OCI-LY1 (cell line): ENCODE data around the gene MAS1.
"Not testable (repeated sequence)": the region's sequence is repeated elsewhere in the genome, so short reads cannot be mapped to it uniquely, and the experiment has no call there.

Experiments used
- H2AFZ ChIP-seq: fragments of 200-600 bp; sonication (generic), shearing (Covaris generic); 2 replicates; pipeline ENCODE4 v1.6.0; 2014; ENCODE audit warnings: antibody characterized with exemption, mild to moderate bottlenecking, low read length
- H3F3A ChIP-seq: fragments of 200-600 bp; sonication (generic), shearing (Covaris generic); 2 replicates; pipeline ENCODE4 v1.6.0; 2014; ENCODE audit warnings: mild to moderate bottlenecking, antibody characterized with exemption, low read length, moderate library complexity; ENCODE audit not compliant: insufficient read depth
- H3K27ac ChIP-seq: fragments of 200-600 bp; sonication (generic); 2 replicates; pipeline ENCODE4 v1.5.1; 2014; ENCODE audit warnings: low read length, mixed run types, mild to moderate bottlenecking, low read depth; ENCODE audit not compliant: poor library complexity, severe bottlenecking
- H3K27me3 ChIP-seq: fragments of 200-600 bp; sonication (generic); 2 replicates; pipeline ENCODE4 v1.6.0; 2014; ENCODE audit warnings: antibody characterized with exemption, mild to moderate bottlenecking, low read length, moderate library complexity; ENCODE audit not compliant: insufficient read depth
- H3K36me3 ChIP-seq: fragments of 200-600 bp; sonication (generic); 2 replicates; pipeline ENCODE4 v1.6.1; 2014; ENCODE audit warnings: mild to moderate bottlenecking, antibody characterized with exemption, low read length, moderate library complexity, mixed read lengths; ENCODE audit not compliant: insufficient read depth
- H3K4me1 ChIP-seq: fragments of 200-600 bp; sonication (generic); 2 replicates; pipeline ENCODE4 v1.5.1; 2014; ENCODE audit warnings: mild to moderate bottlenecking, low read length, moderate library complexity; ENCODE audit not compliant: insufficient read depth, severe bottlenecking
- H3K4me2 ChIP-seq: fragments of 200-600 bp; sonication (generic), shearing (Covaris generic); 2 replicates; pipeline ENCODE4 v1.6.1; 2014; ENCODE audit warnings: low read length
- H3K4me3 ChIP-seq: fragments of 200-600 bp; sonication (generic); 2 replicates; pipeline ENCODE4 v1.5.1; 2014; ENCODE audit warnings: low read length, low read depth, mild to moderate bottlenecking, mixed read lengths; ENCODE audit not compliant: poor library complexity, severe bottlenecking
- H3K79me2 ChIP-seq: fragments of 200-600 bp; shearing (Covaris generic); 2 replicates; pipeline ENCODE4 v1.6.1; 2016; ENCODE audit warnings: mixed run types, low read length, mixed read lengths; ENCODE audit not compliant: insufficient read depth
- H3K9ac ChIP-seq: fragments of 200-600 bp; sonication (generic), shearing (Covaris generic); 2 replicates; pipeline ENCODE4 v1.6.1; 2014; ENCODE audit warnings: mild to moderate bottlenecking, low read length, mixed read lengths
- H3K9me2 ChIP-seq: fragments of 200-600 bp; sonication (generic), shearing (Covaris generic); 2 replicates; pipeline ENCODE4 v1.6.1; 2014; ENCODE audit warnings: low read depth, mild to moderate bottlenecking, low read length, mixed read lengths
- H3K9me3 ChIP-seq: fragments of 200-600 bp; shearing (Covaris generic); 2 replicates; pipeline ENCODE4 v1.6.1; 2014; ENCODE audit warnings: low read length, mixed read lengths
- H4K20me1 ChIP-seq: fragments of 200-600 bp; sonication (generic), shearing (Covaris generic); 2 replicates; pipeline ENCODE4 v1.6.0; 2016; ENCODE audit warnings: mild to moderate bottlenecking, low read length; ENCODE audit not compliant: insufficient read depth
- EZH2 ChIP-seq: fragments of 200-600 bp; sonication (generic), shearing (Covaris generic); IDR thresholded peaks from 2 replicates; pipeline ENCODE4 v1.8.0; 2017; ENCODE audit warnings: borderline replicate concordance, mixed run types, mild to moderate bottlenecking, antibody characterized with exemption, low read length, moderate library complexity, mixed read lengths
- TF ChIP-seq, protein P1 (sequence below): fragments of 200-600 bp; sonication (generic), shearing (Covaris generic); IDR thresholded peaks from 2 replicates; pipeline ENCODE4 v1.5.1; 2017; ENCODE audit warnings: mild to moderate bottlenecking, antibody characterized with exemption, low read length, moderate library complexity, mixed read lengths

MAS1 gene

DNA sequence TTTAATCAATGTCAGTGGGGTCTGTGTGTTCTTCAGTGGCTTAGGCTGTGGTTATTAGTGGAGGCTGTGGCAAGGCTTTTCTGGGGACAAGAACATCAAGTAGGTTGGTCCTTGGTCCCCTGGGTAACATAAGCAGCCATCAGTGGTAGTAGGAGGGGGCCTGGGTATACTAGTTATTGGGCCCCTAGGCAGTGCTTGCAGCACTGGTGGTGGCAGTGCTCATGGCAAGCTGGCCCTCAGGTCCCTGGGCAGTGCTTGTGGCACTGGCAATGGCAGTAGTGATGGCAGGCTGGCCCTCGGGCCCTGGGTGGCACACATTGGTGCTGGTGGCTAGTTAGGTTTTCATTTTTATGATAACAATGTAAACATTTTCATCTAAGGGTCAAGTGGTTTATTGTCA, 32.5 kb upstream of the MAS1 start:
- Histone ChIP-seq H4K20me1 (no peaks in the 10 kb centered on the region), H3K27ac (no peak overlapping the region), H2AFZ (no peak overlapping the region), H3K9me2 (no peaks in the 10 kb centered on the region), H3K4me2 (no peak overlapping the region), H3K79me2 (no peaks in the 10 kb centered on the region), H3K27me3 (no peaks in the 10 kb centered on the region), H3K4me1 (no peaks in the 10 kb centered on the region), H3K4me3 (no peak overlapping the region), H3F3A (no peaks in the 10 kb centered on the region; the same call in 1 of the 2 replicates), H3K9ac (no peak overlapping the region), H3K36me3 (no peaks in the 10 kb centered on the region), H3K9me3 (no peaks in the 10 kb centered on the region)
- no peak for TF ChIP-seq EZH2

DNA sequence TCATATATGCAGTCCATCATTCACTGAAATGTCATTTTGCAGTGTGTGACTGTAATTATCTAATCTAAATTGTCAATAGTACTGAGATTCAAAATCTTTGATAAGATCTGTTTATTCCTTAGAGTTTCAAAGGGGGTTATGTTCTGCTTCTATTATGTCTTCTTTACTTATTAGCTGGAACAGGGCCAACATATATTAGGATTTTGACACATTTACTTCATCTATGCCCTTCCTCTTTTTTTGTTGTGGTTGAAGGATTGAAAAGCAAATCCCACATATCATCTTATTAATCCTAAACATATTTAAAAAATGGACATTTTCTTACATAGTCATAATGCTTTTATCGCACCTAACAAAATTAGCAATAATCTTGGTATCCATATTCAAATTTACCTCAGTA, 30.3 kb upstream of the MAS1 start:
- Histone ChIP-seq H3K27ac (no peak overlapping the region), H3K4me3 (no peak overlapping the region), H3K4me2 (no peak overlapping the region), H3K9me2 (no peaks in the 10 kb centered on the region), H3F3A (no peaks in the 10 kb centered on the region; the same call in 1 of the 2 replicates), H3K79me2 (no peaks in the 10 kb centered on the region), H2AFZ (no peak overlapping the region), H3K27me3 (no peaks in the 10 kb centered on the region), H4K20me1 (no peaks in the 10 kb centered on the region), H3K9ac (no peak overlapping the region), H3K36me3 (no peaks in the 10 kb centered on the region), H3K9me3 (no peaks in the 10 kb centered on the region), H3K4me1 (no peaks in the 10 kb centered on the region)
- TF ChIP-seq, protein P1, sequence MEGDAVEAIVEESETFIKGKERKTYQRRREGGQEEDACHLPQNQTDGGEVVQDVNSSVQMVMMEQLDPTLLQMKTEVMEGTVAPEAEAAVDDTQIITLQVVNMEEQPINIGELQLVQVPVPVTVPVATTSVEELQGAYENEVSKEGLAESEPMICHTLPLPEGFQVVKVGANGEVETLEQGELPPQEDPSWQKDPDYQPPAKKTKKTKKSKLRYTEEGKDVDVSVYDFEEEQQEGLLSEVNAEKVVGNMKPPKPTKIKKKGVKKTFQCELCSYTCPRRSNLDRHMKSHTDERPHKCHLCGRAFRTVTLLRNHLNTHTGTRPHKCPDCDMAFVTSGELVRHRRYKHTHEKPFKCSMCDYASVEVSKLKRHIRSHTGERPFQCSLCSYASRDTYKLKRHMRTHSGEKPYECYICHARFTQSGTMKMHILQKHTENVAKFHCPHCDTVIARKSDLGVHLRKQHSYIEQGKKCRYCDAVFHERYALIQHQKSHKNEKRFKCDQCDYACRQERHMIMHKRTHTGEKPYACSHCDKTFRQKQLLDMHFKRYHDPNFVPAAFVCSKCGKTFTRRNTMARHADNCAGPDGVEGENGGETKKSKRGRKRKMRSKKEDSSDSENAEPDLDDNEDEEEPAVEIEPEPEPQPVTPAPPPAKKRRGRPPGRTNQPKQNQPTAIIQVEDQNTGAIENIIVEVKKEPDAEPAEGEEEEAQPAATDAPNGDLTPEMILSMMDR: no peak
- no peak for TF ChIP-seq EZH2

DNA sequence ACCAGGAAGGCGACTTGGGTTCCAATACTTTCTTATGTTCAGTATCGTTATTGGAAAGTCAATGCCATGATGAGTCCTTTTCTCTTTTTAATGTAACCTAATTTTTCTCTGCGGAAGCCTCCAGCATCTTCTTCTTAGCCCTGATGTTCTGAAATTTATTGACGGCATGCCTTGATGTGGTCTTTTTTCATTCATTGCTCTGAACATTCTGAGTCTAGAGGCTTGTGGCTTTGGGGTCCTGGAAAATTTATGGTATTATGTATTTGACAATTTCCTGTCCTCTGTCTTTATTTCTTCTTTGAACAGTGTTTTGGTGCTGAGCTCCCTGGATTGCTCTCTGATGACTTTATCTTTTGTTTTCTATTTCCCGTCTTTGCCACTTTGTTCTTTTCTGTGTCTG, 28.7 kb upstream of the MAS1 start:
- TF ChIP-seq EZH2: no peak
- TF ChIP-seq, protein P1: no peak
- Histone ChIP-seq H4K20me1 (no peaks in the 10 kb centered on the region), H3K4me2 (no peak overlapping the region), H3K4me3 (no peak overlapping the region), H3K27ac (no peak overlapping the region), H2AFZ (no peak overlapping the region), H3K79me2 (no peaks in the 10 kb centered on the region), H3K9me2 (no peaks in the 10 kb centered on the region), H3K4me1 (no peaks in the 10 kb centered on the region), H3F3A (no peaks in the 10 kb centered on the region), H3K9me3 (no peaks in the 10 kb centered on the region), H3K36me3 (no peaks in the 10 kb centered on the region), H3K9ac (no peak overlapping the region), H3K27me3 (no peaks in the 10 kb centered on the region)

DNA sequence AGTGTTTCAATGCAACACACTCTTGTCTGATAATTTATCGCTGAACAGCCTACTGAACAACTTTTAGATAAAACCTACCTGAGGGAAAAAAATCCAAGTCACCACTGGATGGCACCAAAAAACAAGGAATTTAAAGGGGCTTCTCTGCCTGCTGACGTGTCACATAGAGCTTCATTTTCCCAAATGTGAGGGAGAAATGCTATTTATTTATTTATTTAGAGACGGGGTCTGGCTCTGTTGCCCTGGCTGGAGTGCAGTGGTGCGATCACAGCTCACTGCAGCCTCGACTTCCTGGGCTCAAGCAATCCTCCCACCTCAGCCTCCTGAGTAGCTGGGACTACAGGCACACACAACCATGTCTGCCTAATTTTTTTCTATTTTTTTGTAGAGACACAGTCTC, 27.4 kb upstream of the MAS1 start:
- not testable (repeated sequence) for H3F3A ChIP-seq, H3K36me3 ChIP-seq, H2AFZ ChIP-seq, H3K9me3 ChIP-seq, H3K4me3 ChIP-seq, H3K4me2 ChIP-seq, H3K9me2 ChIP-seq, H4K20me1 ChIP-seq, H3K79me2 ChIP-seq, H3K4me1 ChIP-seq, H3K9ac ChIP-seq, H3K27me3 ChIP-seq, H3K27ac ChIP-seq
- TF ChIP-seq, protein P1: peak; percentile 50; the same call in 1 of the 2 replicates
